Measurements from ENCODE around the gene PSMC3IP.

PSMC3IP gene

DNA sequence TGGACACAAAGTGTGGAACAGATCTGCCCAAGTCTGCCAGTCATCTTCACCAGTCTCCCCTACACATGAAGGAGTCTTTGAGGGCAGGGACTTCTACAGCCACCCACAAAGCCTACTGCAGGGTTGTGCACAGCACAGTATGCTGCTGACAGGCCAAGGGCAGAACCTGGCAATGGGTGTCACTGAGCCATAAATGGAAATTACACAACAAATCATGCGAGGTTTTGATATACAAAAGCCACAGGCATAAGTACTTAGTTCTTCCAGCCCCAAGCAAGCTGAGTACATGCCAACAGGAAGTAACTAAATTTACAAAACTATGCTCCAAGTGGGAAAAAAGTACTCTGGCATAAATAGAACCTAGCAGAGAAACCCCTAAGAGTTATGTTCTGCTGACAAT is 7.8 kb upstream of the PSMC3IP start:
- DNase-seq (ENCODE audit: low read depth in 2 of 2) = no peak

DNA sequence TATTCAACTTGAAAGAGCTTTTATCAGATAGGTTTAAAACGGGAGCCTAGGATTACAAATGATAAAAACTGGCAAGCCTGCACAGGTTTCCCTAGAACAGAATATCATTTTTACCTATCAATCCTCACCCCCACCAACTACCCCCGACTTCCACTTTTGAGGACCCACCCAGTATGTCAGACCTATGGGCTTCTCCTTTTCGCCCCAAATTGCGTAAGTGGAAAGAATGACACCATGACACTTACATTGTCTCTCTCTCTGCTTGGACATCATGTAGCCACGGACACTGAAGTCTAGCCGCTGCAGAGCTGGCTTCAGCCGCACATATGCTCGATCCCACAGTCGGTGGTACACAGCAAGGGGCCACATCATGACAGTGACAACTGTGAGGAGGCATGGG is 7.4 kb upstream of the PSMC3IP start:
- DNase-seq (ENCODE audit: low read depth in 2 of 2) = no peak

DNA sequence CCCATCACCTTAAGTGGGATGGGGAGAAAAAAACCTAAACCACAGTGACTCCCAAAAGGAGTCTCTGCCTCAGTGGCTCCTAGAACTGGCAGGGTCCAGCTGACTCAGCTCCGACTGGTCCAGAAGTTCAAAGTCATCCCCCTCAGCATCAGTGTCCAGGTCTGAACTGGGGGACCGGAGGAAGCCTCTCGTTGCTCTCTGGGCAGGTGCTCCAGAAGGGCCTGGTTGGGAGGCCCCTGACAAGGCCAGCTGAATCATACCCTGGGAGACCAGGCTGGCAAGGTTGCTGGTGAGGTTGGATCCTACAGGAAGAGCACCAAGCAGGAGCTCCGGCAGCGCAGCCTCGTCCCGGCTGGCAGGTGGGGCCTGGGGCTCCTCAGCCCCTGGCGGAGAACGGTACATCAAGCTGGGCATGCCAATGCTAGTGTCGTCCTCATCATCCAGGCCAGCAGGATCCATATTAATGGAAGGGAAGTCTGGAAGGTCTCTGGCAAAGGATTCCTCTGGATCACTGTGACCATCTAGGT is 4.3 kb upstream of the PSMC3IP start:
- DNase-seq (ENCODE audit: low read depth in 2 of 2) = no peak

DNA sequence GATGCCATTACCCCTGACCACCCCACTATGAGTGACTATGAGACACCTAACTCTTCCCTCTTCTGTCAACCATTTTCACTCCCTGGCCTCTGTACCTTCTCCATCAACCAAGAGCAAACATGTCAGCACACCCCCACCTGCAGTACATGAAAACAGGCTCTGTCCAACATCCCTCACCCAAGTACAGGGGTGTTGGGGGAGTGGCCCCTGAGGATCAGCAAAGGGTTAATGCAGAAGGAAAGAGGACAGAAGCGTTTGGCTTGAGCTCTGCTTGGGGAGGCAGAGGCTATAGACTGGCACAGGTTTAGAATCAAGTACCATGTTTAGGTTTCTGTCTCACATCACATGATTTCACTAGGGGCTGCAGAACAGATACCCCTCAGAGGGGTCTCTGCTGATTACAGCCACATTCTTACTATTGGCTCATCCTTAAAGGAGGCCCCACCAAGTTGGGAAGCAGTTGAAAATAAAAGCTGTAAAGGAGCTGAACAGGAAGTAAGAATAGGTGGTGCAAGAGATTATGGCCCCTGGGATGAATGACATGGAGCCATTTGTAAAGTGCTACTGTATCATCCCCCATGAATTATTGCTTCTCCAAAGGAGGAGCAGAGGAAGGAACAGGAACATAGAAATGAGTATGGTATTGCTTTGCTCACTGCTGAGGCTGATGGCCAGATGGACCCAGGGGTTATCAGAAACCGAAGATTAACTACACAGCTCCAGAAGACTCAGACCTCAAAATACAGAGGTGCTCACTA is 2.4 kb upstream of the PSMC3IP start:
- DNase-seq (ENCODE audit: low read depth in 2 of 2) = no peak

DNA sequence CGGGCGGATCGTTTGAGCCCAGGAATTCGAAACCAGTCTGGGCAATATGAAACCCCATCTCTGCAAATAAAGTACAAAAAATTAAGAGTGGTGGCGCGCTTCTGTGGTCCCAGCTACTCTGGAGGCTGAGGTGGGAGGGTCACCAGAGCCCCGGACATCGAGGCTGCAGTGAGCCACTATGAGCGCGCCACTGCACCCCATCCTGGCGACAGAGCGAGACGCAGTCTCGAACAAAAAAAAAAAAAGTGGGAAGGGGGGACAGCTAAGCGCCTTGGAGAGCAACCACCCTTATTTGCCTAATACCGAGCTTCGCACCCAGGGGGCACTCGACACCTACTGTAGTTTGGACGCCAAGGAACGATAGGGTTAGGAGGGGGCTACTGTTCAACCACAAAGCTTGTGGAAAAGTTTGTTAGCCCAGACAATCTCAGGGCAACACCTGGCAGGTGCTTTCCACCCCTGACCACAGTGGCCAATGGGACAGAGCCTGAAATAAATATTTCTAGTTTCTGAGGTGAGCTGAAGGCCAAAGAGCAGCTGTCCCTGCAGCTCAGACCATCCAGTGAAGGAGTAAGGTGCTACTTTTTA is 847 bp upstream of the PSMC3IP start:
- peak; percentile 51 to 65 for DNase-seq (ENCODE audit: low read depth in 2 of 2)

DNA sequence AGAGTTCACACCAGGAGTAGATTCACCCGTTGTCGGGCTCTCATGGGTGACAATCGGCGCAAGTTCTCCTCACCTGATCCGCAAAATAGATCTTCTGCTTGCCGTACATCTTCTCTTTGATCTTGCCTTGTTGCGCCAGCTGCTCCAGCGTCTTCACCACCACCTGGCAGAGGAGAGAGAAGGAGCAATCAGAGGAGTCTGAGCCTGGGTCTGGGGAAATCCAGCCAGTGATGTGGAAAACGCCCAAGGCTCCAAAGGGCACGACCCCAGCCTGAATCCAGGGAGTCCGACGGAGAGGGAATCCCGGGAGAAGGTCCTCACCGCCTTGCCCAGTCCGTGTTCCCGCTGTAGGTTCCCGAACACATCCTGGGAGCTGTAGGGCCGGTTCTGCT is 393 bp downstream of the PSMC3IP start:
- DNase-seq (ENCODE audit: low read depth in 2 of 2) = no peak

DNA sequence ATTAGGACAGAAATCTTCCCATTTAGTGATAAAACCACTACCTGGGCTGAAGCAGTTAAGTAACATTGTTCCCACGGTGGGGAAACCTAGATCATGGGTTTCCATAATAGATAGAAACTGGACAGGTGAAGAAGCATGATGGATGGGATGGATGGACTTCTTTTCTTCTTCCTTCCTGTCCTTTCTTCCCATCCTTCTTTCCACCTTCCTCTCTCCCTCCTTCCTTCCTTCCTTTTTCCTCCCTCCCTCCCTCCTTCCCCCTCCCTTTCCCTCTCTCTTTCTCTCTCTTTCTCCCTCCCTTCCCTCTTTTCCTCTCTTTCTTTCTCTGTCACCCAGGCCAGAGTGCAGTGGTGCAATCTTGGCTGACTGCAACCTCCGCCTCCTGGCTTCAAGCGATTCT is 3.1 kb downstream of the PSMC3IP start:
- DNase-seq (ENCODE audit: low read depth in 2 of 2) = no peak

DNA sequence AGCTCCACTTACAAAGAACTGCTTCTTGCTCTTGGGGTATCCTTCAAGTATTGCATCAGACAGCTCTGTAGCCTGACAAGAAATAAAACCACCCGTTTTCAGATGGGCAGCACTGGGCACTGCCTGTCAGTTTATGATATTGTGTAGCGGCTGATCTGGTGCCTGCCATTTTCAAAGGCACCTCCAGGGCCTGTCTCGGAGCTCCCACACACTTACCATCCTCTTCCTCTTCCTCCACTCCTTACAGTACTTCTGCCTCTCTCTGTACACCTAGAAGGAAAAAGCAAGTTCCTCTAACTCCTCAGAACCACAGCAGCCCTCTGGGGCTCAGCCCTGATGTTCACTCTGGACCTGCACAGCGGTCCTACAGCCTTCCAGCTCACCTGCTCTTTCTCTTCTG is 4.4 kb downstream of the PSMC3IP start:
- no peak for DNase-seq (ENCODE audit: low read depth in 2 of 2)

DNA sequence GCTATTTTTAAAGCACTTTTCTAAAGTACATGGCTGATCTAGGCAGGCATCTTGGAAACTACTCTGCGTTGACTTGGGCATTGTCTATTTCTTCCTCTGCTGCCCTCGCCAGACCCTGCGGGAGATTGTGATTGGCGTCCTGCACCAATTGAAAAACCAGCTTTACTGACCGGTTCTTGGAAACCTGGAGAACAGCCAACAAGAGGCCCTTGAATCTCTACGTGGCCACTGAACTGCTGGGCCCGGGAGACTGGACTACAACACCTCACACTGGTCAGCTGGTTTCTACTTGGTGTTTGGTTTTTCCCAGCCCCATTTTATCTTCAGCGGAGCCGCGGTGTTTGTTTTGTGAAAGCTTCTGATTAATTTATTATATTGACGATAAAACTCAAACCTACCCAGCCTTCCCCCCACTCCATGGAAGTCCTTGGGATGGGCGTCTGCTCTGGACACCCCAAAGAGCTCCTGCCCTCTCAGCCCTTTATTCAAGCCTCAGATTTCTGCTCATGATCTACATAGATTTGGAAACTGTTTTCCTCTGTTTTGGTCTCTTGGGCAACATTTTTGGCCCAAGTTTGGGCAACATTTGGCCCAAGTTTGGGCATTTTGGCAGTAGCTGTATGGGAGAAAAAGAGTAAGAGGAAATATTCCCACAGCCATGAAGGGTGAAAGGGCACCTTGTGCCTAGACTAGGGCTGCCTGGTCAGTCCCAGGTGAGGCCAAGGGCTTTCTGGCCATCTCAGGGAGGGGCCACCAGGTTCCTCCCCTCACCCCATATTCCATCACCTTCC is 5.9 kb downstream of the PSMC3IP start:
- no peak for DNase-seq (ENCODE audit: low read depth in 2 of 2)

DNA sequence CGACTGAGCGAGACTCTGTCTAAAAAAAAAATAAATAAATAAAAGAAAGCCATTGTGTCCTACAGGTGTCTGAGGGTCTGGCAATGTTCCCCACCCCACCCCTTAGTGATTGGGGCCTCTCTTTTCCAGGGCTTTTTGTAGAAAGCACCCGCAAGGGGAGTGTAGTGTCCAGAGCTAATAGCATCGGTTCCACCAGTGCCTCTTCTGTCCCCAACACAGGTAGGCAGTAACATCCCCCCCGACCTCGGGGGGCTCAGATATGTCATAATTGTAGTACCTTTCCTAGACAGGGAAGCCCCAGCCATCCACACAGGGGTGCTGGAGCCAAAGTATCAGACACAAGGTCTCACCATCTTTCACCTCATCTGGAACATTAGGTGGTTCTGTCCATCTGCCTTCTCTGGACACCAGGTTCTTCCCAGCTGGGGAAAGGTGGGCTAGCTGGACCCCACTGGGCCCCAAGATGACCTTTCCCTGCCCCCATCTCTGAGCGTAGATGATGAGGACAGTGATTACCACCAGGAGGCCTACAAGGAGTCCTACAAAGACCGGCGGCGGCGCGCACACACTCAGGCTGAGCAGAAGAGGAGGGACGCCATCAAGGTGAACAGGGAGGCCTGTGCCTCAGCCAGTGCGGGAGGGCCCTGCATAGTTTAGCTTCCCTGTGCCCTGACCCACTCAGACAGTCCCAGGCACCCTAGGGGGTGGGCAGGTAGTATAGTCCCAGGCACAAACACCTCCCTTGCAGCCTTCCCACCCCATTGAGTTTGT is 9.0 kb downstream of the PSMC3IP start:
- no peak for DNase-seq (ENCODE audit: low read depth in 2 of 2)

DNA sequence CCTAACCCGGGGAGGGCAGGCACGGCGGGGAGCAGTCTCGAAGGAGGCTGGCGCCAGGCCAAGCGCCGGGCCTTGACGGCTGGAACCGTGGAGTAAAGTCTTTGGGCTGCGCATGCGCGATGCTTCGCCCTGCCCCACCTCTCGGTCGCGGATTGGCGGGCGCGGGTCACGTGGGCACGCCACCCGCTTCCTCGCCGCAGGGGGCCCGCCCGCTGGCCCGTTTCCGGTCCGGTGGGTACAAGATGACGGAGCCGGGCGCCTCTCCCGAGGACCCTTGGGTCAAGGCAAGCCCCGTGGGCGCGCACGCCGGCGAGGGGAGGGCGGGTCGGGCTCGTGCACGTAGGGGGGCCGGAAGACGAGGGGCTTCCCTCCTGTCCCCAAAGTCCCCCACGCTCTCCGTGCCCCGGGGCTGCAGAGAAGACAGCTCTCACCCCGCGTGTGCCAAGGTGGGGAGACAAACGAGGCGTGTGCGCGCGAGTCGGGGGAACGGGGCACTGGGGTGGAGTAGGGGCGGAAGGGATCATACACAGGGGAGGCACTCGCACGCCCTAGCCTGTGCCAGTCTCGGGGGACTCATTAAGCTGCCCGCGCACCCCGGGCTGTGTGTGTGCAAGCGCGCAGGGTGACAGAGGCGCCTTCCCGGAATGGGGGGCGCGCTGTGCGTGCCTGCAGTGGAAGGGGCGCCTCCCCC is 10.5 kb downstream of the PSMC3IP start, which contains the start of gene MLX:
Gene MLX, plus strand, starts transcription at position 218 of the 691 bp plus-strand sequence. Its CDS starts 25 bp downstream, at position 243.
- DNase-seq (ENCODE audit: low read depth in 2 of 2) = peak; percentile 85 to 89

DNA sequence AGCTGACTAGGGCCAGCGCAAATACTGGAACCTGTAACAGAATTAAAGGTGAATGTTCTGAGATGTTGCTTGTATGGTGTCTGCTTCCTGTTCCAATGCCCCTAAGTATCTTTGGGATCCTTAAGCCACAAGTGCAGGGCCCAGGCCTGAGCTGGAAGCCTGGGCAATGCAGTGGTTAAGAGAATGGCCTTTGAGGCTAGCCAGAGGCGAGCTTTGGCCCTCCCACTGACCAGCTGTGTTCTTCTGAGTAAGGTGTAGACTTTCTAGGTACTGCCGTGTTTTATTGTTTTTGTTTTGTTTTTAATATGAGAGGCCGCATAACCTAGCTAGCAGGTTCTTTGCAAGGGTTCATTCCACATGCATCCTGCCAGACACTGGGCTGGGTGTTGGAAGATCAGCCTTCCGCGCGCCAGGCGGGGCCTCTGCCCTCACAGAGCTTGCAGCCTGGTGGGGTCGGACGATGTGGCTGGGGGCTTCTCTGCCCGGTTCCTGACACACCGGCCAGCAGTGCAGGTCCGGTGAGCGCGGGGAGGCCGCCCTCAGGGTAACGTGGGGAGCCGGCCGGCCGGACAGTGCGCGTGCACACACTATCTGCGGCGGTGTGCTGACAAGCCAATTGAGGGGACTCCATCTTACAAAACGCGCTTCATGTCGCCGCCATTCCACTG is 11.2 kb downstream of the PSMC3IP start:
- DNase-seq (ENCODE audit: low read depth in 2 of 2) = no peak

DNA sequence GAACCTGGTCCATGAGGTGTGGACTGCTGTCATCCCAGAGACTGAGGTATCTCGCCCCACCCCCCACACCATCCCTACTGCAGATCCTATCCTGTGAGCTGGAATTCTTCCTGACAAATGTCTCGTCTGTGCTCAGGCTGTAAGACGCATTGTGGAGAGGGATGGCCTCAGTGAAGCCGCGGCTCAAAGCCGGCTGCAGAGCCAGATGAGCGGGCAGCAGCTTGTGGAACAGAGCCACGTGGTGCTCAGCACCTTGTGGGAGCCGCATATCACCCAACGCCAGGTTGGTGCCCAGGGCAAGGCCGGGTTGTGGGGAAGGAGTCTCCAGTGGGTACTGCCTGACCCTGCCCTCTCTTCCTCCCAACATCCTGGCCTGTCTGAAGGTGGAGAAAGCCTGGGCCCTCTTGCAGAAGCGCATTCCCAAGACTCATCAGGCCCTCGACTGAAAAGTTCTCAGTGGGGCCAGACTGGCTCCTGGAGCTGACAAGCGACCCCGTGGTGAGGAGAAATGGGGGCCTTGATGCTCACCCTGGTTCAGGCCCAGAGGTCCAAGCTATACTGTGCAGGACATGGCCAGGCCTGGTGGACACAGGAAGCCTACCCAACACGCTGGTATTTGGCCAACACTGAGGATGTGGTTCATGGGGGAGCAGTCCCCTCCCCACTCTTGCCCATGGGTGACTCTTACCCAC is 11.9 kb downstream of the PSMC3IP start:
- DNase-seq (ENCODE audit: low read depth in 2 of 2) = no peak

DNA sequence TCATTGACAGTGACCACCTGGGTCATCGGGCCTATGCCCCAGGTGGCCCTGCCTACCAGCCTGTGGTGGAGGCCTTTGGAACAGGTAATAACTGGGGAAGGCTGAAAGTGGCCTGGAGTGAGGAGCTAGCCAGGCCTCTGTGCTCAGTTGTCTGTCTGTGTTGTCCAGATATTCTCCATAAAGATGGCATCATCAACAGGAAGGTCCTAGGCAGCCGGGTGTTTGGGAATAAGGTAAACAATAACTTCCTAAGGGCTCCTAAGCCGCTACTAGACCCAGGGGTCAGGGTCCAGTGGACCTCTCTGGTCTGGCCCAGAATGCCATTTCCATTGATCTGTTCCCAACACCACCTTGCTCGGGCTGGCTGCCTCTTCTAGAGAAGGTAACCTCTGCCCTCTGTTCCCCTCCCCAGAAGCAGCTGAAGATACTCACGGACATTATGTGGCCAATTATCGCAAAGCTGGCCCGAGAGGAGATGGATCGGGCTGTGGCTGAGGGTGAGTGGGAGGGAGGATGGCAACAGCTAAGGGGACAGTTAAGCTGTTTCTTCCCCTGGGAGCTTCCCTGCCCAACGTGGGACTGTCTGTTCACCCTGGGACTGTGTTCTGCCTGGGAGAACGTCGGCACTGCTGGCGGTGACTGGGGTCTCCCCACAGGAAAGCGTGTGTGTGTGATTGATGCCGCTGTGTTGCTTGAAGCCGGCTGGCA is 12.6 kb downstream of the PSMC3IP start:
- no peak for DNase-seq (ENCODE audit: low read depth in 2 of 2)

DNA sequence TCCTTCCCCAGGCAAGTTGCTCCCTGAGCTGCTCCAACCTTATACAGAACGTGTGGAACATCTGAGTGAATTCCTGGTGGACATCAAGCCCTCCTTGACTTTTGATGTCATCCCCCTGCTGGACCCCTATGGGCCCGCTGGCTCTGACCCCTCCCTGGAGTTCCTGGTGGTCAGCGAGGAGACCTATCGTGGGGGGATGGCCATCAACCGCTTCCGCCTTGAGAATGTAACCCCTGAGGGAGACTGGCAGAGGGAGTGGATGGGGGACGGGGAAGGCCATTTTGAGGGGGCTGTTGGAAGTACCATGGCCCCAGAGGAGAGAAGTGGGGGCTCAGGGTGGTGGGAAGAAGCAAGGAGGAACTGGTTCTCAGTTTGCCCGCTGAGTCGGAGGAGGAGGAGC is 13.6 kb downstream of the PSMC3IP start:
- DNase-seq (ENCODE audit: low read depth in 2 of 2) = no peak

DNA sequence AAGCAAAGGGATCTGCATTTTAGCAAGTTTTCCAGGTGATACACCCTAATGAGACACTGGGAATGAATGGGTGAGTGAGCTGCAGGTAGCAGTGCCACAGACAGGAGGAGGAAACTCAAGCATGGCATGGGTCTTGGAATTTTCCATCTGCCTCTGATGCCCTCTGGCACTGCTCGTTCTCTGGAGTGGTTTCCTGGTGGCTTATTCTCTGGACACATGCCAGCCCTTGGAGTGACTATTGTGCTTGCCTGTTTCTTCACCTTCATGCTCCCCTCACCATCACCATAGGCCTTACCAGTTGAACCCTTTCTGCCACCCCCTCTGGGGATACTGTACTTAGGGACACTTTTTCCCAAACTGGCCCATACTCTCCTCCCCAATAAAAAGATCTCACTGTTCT is 14.0 kb downstream of the PSMC3IP start:
- no peak for DNase-seq (ENCODE audit: low read depth in 2 of 2)

DNA sequence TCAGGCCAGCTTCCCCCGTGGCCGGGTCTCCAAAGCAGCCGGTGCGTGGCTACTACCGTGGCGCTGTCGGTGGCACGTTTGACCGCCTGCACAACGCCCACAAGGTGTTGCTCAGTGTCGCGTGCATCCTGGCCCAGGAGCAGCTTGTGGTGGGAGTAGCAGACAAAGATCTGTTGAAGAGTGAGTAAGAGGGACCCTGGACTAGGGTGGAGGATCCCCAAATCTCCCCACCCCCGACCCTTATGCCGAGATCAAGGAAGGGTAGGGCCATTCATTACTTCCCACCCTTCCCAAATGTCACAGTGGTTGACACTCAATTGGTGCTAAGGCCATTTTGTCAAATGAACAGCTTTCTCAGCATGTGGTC is 14.4 kb downstream of the PSMC3IP start:
- DNase-seq (ENCODE audit: low read depth in 2 of 2) = no peak

DNA sequence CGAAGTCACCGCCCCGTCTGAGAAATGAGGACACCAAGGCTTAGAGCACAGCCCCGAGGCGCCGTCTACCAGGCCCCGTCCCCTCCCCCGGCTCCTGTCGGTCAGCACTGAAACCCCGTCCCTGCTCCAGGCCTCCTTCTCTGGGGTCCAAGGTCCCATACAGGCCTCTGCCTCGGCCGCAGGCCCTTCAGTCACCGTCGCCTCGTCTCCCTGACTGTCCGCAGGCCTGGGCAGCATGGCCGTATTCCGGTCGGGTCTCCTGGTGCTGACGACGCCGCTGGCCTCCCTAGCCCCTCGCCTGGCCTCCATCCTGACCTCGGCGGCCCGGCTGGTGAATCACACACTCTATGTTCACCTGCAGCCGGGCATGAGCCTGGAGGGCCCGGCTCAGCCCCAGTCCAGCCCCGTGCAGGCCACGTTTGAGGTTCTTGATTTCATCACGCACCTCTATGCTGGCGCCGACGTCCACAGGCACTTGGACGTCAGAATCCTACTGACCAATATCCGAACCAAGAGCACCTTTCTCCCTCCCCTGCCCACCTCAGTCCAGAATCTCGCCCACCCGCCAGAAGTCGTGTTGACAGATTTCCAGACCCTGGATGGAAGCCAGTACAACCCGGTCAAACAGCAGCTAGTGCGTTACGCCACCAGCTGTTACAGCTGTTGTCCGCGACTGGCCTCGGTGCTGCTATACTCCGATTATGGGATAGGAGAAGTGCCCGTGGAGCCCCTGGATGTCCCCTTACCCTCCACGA is 15.0 kb downstream of the PSMC3IP start:
- no peak for DNase-seq (ENCODE audit: low read depth in 2 of 2)

DNA sequence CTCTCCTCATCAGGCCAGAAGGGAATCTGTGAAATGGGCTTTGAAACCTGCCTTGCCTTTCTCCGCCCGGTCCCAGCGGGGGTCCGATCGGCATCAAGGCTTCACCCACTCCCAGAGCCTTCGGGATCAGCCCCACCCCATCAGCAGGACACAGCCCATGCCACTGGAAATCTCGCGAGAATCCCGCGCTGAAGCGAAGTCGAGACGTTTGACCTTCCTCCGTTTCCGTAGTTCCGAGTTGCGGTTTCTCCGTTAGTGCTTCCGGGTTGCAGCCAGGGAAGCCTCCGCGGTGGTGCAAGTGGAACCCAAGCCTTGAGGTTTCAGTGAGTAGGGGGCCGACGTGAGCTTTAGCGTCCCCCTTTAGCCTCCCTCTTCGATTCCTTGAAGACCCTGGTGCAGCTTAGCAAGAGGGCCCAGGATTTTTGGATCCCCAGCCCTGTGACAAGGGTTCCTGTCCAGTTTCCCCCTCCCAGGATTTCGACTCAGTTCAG is 15.6 kb downstream of the PSMC3IP start, which contains the start of gene COASY:
Gene COASY, plus strand, starts transcription at position 252 of the 491 bp plus-strand sequence. CDS start 475 bp downstream, outside the sequence.
- peak; percentile 86 to 91 for DNase-seq (ENCODE audit: low read depth in 2 of 2)

Measured in stimulated activated CD4-positive, alpha-beta T cell treated with anti-CD3 and anti-CD28 coated beads, Interleukin-1b, Interleukin-23, amount 100 ng/mL, for 4 hours (primary cell).